H9 (cell line): Measurements from ENCODE around the gene WDR37. TPM values are rescaled to one million over a fixed set of nuclear protein-coding genes. Genes with fewer than 3 reads are reported as not detected.
A peak's percentile ranks its signal among the peaks of the same experiment; 100 is the strongest.

Experiments
- DNase-seq: peaks from one replicate; pipeline ENCODE4 v3.0.0-alpha.2; 2017
- H2AFZ ChIP-seq: one replicate; pipeline ENCODE4 v1.6.1; 2013; ENCODE audit warnings: mild to moderate bottlenecking, low read length, control low read depth, moderate library complexity
- H2AK5ac ChIP-seq: 2 replicates; pipeline ENCODE4 v1.6.1; 2013; ENCODE audit warnings: low read length, control low read depth, mixed read lengths; ENCODE audit not compliant: insufficient read length
- H2BK120ac ChIP-seq: one replicate; pipeline ENCODE4 v1.6.1; 2013; ENCODE audit warnings: low read depth, mild to moderate bottlenecking, low read length, control low read depth, inconsistent platforms; ENCODE audit not compliant: poor library complexity, severe bottlenecking
- H2BK12ac ChIP-seq: 2 replicates; pipeline ENCODE4 v1.6.1; 2013; ENCODE audit warnings: low read length, control low read depth, mixed read lengths, low read depth; ENCODE audit not compliant: insufficient read length
- H2BK15ac ChIP-seq: 2 replicates; pipeline ENCODE4 v1.6.1; 2013; ENCODE audit warnings: low read depth, low read length, control low read depth
- H2BK20ac ChIP-seq: one replicate; pipeline ENCODE4 v1.6.1; 2013; ENCODE audit warnings: low read depth, mild to moderate bottlenecking, low read length, control low read depth, inconsistent platforms; ENCODE audit not compliant: poor library complexity, severe bottlenecking
- H2BK5ac ChIP-seq: 2 replicates; pipeline ENCODE4 v1.6.1; 2013; ENCODE audit warnings: low read length, control low read depth, mixed read lengths; ENCODE audit not compliant: insufficient read length
- H3K14ac ChIP-seq: 2 replicates; pipeline ENCODE4 v1.6.1; 2013; ENCODE audit warnings: low read length, control low read depth; ENCODE audit not compliant: insufficient read depth
- H3K18ac ChIP-seq: 2 replicates; pipeline ENCODE4 v1.6.1; 2013; ENCODE audit warnings: low read depth, mild to moderate bottlenecking, mixed read lengths, low read length, control low read depth; ENCODE audit not compliant: insufficient read length
- H3K23ac ChIP-seq: 2 replicates; pipeline ENCODE4 v1.6.1; 2013; ENCODE audit warnings: low read length, control low read depth, mixed read lengths, low read depth; ENCODE audit not compliant: insufficient read length
- H3K23me2 ChIP-seq: 2 replicates; pipeline ENCODE4 v1.6.1; 2013; ENCODE audit warnings: low read depth, mild to moderate bottlenecking, mixed read lengths, low read length, control low read depth; ENCODE audit not compliant: insufficient read length, poor library complexity, severe bottlenecking
- H3K27ac ChIP-seq: 2 replicates; pipeline ENCODE4 v1.5.1; 2013; ENCODE audit warnings: low read length, control low read depth, mixed read lengths, low read depth; ENCODE audit not compliant: insufficient read length
- H3K27me3 ChIP-seq: 2 replicates; pipeline ENCODE4 v1.6.1; 2013; ENCODE audit warnings: low read length, control low read depth, inconsistent platforms; ENCODE audit not compliant: insufficient read depth
- H3K4ac ChIP-seq: 2 replicates; pipeline ENCODE4 v1.6.1; 2013; ENCODE audit warnings: low read depth, mild to moderate bottlenecking, control low read depth, inconsistent platforms, low read length, moderate library complexity
- H3K4me1 ChIP-seq: 2 replicates; pipeline ENCODE4 v1.6.1; 2013; ENCODE audit warnings: low read length, control low read depth, inconsistent platforms; ENCODE audit not compliant: insufficient read depth
- H3K4me2 ChIP-seq: 2 replicates; pipeline ENCODE4 v1.6.1; 2013; ENCODE audit warnings: low read length, control low read depth, mixed read lengths; ENCODE audit not compliant: insufficient read length, insufficient read depth
- H3K56ac ChIP-seq: 2 replicates; pipeline ENCODE4 v1.6.1; 2013; ENCODE audit warnings: low read depth, mild to moderate bottlenecking, mixed read lengths, low read length, control low read depth; ENCODE audit not compliant: insufficient read length
- H3K79me1 ChIP-seq: 2 replicates; pipeline ENCODE4 v1.6.1; 2013; ENCODE audit warnings: low read depth, mild to moderate bottlenecking, moderate library complexity, low read length, control low read depth, inconsistent platforms; ENCODE audit not compliant: insufficient read depth, poor library complexity, severe bottlenecking
- H3K79me2 ChIP-seq: 2 replicates; pipeline ENCODE4 v1.6.1; 2013; ENCODE audit warnings: low read length, control low read depth, inconsistent platforms; ENCODE audit not compliant: insufficient read depth
- H3K9ac ChIP-seq: 2 replicates; pipeline ENCODE4 v1.6.1; 2013; ENCODE audit warnings: low read length, control low read depth, mixed read lengths; ENCODE audit not compliant: insufficient read length; ENCODE audit errors: extremely low read depth
- H3K9me3 ChIP-seq: one replicate; pipeline ENCODE4 v1.6.1; 2013; ENCODE audit warnings: low read depth, low read length, inconsistent platforms; ENCODE audit not compliant: control insufficient read depth
- H3T11ph ChIP-seq: one replicate; pipeline ENCODE4 v1.6.1; 2013; ENCODE audit warnings: mild to moderate bottlenecking, low read length, control low read depth, inconsistent platforms
- H4K20me1 ChIP-seq: one replicate; pipeline ENCODE4 v1.6.1; 2013; ENCODE audit not compliant: control insufficient read depth, insufficient read length, insufficient read depth
- H4K5ac ChIP-seq: 2 replicates; pipeline ENCODE4 v1.6.1; 2013; ENCODE audit warnings: low read depth, mild to moderate bottlenecking, mixed read lengths, low read length, control low read depth; ENCODE audit not compliant: insufficient read length
- H4K8ac ChIP-seq: replicated peaks from 2 replicates; pipeline ENCODE4 v1.6.1; 2013; ENCODE audit warnings: low read length, control low read depth, mixed read lengths, low read depth; ENCODE audit not compliant: insufficient read length
- H4K91ac ChIP-seq: 2 replicates; pipeline ENCODE4 v1.6.1; 2013; ENCODE audit warnings: low read depth, mild to moderate bottlenecking, moderate library complexity, mixed read lengths, low read length, control low read depth; ENCODE audit not compliant: insufficient read length
- H3K27ac Mint-ChIP-seq, 3 experiments: 2 replicates in 2 of 3; 3 replicates in 1 of 3; pipeline ENCODE4 v1.8.0; 2020 to 2021; ENCODE audit warnings: mixed read lengths in 3 of 3, mild to moderate bottlenecking in 1 of 3, moderate library complexity in 1 of 3
- H3K27me3 Mint-ChIP-seq: 2 replicates; pipeline ENCODE4 v1.8.0; 2021; ENCODE audit warnings: low read depth, mild to moderate bottlenecking, moderate library complexity, mixed read lengths
- H3K36me3 Mint-ChIP-seq, 3 experiments: 2 replicates in 2 of 3; 3 replicates in 1 of 3; pipeline ENCODE4 v1.8.0; 2020 to 2021; ENCODE audit warnings: low read depth in 3 of 3, mixed read lengths in 3 of 3; ENCODE audit not compliant: insufficient read depth in 1 of 3
- H3K4me1 Mint-ChIP-seq, 2 experiments: 2 replicates each; pipeline ENCODE4 v1.8.0; 2020; ENCODE audit warnings: mixed read lengths in 2 of 2
- H3K4me3 Mint-ChIP-seq, 2 experiments: 2 replicates in 1 of 2; 3 replicates in 1 of 2; pipeline ENCODE4 v1.8.0; 2020 to 2021; ENCODE audit warnings: mild to moderate bottlenecking in 2 of 2, mixed read lengths in 2 of 2, moderate library complexity in 1 of 2
- H3K9me3 Mint-ChIP-seq, 2 experiments: 2 replicates in 1 of 2; 3 replicates in 1 of 2; pipeline ENCODE4 v1.8.0; 2020; ENCODE audit warnings: mild to moderate bottlenecking in 2 of 2, mixed read lengths in 2 of 2, moderate library complexity in 1 of 2
- CTCF ChIP-seq: fragments of 200-600 bp; sonication (generic); conservative IDR thresholded peaks from 3 replicates; pipeline ENCODE4 v1.8.0; 2021; ENCODE audit warnings: antibody characterized with exemption, mild to moderate bottlenecking
- WGBS: extraction: QIAGEN DNeasy Blood & Tissue Kit; methylation state at CpG from one replicate; pipeline ENCODE4 v1.1.7; 2013; ENCODE audit warnings: missing lambda C conversion rate, low lambda C conversion rate, mixed read lengths; ENCODE audit not compliant: insufficient read length; ENCODE audit errors: extremely low coverage; 5-methylcytosine and 5-hydroxymethylcytosine counted together
- total RNA-seq: library from RNA; stranded (reverse); gene quantifications from 2 replicates; pipeline ENCODE4 v1.2.1, GENCODE V29; 2021

Gene WDR37
- total RNA-seq, 1 experiment from 2014 or later, result 13.1 TPM

GRCh38 chr10:1180836-1181235, 124.7 kb downstream of the WDR37 start:
- DNase-seq, result no peak
- Histone ChIP-seq H3K27ac (no peak overlapping the region), H3T11ph (no peak overlapping the region), H3K79me1 (no peaks in the 10 kb centered on the region), H3K4me2 (no peak overlapping the region), H4K91ac (no peak overlapping the region), H3K4ac (no peak overlapping the region), H3K23ac (no peak overlapping the region), H3K9ac (no peak overlapping the region), H3K9me3 (no peaks in the 10 kb centered on the region), H4K8ac (no peak overlapping the region), H4K20me1 (no peaks in the 10 kb centered on the region), H2BK120ac (no peak overlapping the region), H3K79me2 (no peaks in the 10 kb centered on the region), H2BK15ac (no peak overlapping the region), H3K18ac (no peak overlapping the region), H2BK5ac (no peak overlapping the region), H3K56ac (no peak overlapping the region), H2BK20ac (no peak overlapping the region), H3K14ac (no peak overlapping the region), H2AK5ac (no peak overlapping the region), H3K4me1 (no peaks in the 10 kb centered on the region), H3K27me3 (no peaks in the 10 kb centered on the region), H3K23me2 (no peaks in the 10 kb centered on the region), H2BK12ac (no peak overlapping the region), H2AFZ (no peak overlapping the region), H4K5ac (no peak overlapping the region)
- Mint-ChIP-seq H3K4me1 (peaks cover 6 to 29% of the 10 kb centered on the region in 2 experiments), H3K27ac (peak overlapping the region in 2 of 3 experiments; percentile 2 to 62; a peak in 2 of 7 replicates), H3K4me3 (no peak overlapping the region), H3K9me3 (no peaks in the 10 kb centered on the region), H3K36me3 (no peaks in the 10 kb centered on the region), H3K27me3 (peaks cover 7% of the 10 kb centered on the region; the same call in 1 of the 2 replicates)
- WGBS, result no CpG with 5 or more reads among the region's 11 CpGs
- TF ChIP-seq CTCF, result peak; percentile 57; the same call in 2 of the 3 replicates

Other genes starting within 250 kb of the WDR37 start
- 88.9 and 92.8 TPM in 2 replicates for gene LARP4B, start 124.7 kb upstream of the WDR37 start, total RNA-seq
- gene GTPBP4, start 68.0 kb upstream of the WDR37 start, total RNA-seq, result 131 and 134 TPM in 2 replicates
- not detected in 2 replicates for gene IDI2, start 30.5 kb upstream of the WDR37 start, total RNA-seq
- 40.8 and 44.7 TPM in 2 replicates for gene IDI1, start 7.3 kb upstream of the WDR37 start, total RNA-seq